GM23338 (cell line): ENCODE measurements around the gene GJC2. TPM values are rescaled to one million over a fixed set of nuclear protein-coding genes. Genes with fewer than 3 reads are reported as not detected.

Source experiments
- ATAC-seq: fragments of 200-7000 bp; cut with Tn5 transposase; 3 replicates; pipeline ENCODE4 v1.9.1; 2020
- DNase-seq: peaks from one replicate; pipeline ENCODE4 v3.0.0-alpha.2; 2015; ENCODE audit warnings: low spot score
- H2AFZ ChIP-seq: fragments of 200-600 bp; sonication (generic); 2 replicates; pipeline ENCODE4 v1.8.0; 2016; ENCODE audit warnings: antibody characterized with exemption, mild to moderate bottlenecking, moderate library complexity
- H3F3A ChIP-seq: fragments of 200-600 bp; sonication (generic); replicated peaks from 2 replicates; pipeline ENCODE4 v1.8.0; 2017; ENCODE audit warnings: antibody characterized with exemption, mixed run types, low read depth
- H3K27ac ChIP-seq: fragments of 200-600 bp; sonication (generic); 2 replicates; pipeline ENCODE4 v1.6.1; 2016; ENCODE audit warnings: low read depth
- H3K27me3 ChIP-seq: fragments of 200-600 bp; sonication (generic); 2 replicates; pipeline ENCODE4 v1.8.0; 2016; ENCODE audit warnings: mild to moderate bottlenecking, mixed run types, moderate library complexity; ENCODE audit not compliant: insufficient read depth
- H3K36me3 ChIP-seq: fragments of 200-600 bp; sonication (generic); 2 replicates; pipeline ENCODE4 v1.8.0; 2016; ENCODE audit warnings: mild to moderate bottlenecking; ENCODE audit not compliant: insufficient read depth
- H3K4me1 ChIP-seq: fragments of 200-600 bp; sonication (generic); 2 replicates; pipeline ENCODE4 v1.8.0; 2016; ENCODE audit warnings: mild to moderate bottlenecking, moderate library complexity; ENCODE audit not compliant: insufficient read depth
- H3K4me2 ChIP-seq: fragments of 200-600 bp; sonication (generic); 2 replicates; pipeline ENCODE4 v1.7.1; 2017; ENCODE audit warnings: mixed run types
- H3K4me3 ChIP-seq: fragments of 200-600 bp; sonication (generic); 2 replicates; pipeline ENCODE4 v1.6.1; 2016; ENCODE audit warnings: mixed run types
- H3K79me2 ChIP-seq: fragments of 200-600 bp; sonication (generic); replicated peaks from 2 replicates; pipeline ENCODE4 v1.8.0; 2017; ENCODE audit warnings: mild to moderate bottlenecking; ENCODE audit not compliant: insufficient read depth
- H3K9me2 ChIP-seq: fragments of 200-600 bp; sonication (generic); 2 replicates; pipeline ENCODE4 v1.8.0; 2017; ENCODE audit not compliant: insufficient read depth
- H4K20me1 ChIP-seq: fragments of 200-600 bp; sonication (generic); replicated peaks from 2 replicates; pipeline ENCODE4 v1.8.0; 2017; ENCODE audit warnings: mild to moderate bottlenecking; ENCODE audit not compliant: insufficient read depth
- H3K27ac Mint-ChIP-seq: 2 replicates; pipeline ENCODE4 v1.8.0; 2020; ENCODE audit warnings: inconsistent platforms, mild to moderate bottlenecking, moderate library complexity, mixed read lengths
- H3K27me3 Mint-ChIP-seq: 3 replicates; pipeline ENCODE4 v1.8.0; 2022; ENCODE audit warnings: low read depth, mild to moderate bottlenecking, moderate library complexity, mixed read lengths, inconsistent platforms; ENCODE audit not compliant: insufficient read depth, poor library complexity
- H3K36me3 Mint-ChIP-seq: 3 replicates; pipeline ENCODE4 v1.8.0; 2021; ENCODE audit warnings: low read depth, mild to moderate bottlenecking, inconsistent platforms, moderate library complexity, mixed read lengths
- H3K4me1 Mint-ChIP-seq: 3 replicates; pipeline ENCODE4 v1.8.0; 2020; ENCODE audit warnings: mild to moderate bottlenecking, inconsistent platforms, mixed read lengths
- H3K4me3 Mint-ChIP-seq: 3 replicates; pipeline ENCODE4 v1.8.0; 2021; ENCODE audit warnings: moderate library complexity, mild to moderate bottlenecking, inconsistent platforms, mixed read lengths
- H3K9me3 Mint-ChIP-seq: 3 replicates; pipeline ENCODE4 v1.8.0; 2020; ENCODE audit warnings: moderate library complexity, mild to moderate bottlenecking, inconsistent platforms, mixed read lengths
- JUNB ChIP-seq: IDR thresholded peaks from one replicate; pipeline ENCODE4 v1.6.1; 2016; ENCODE audit warnings: antibody characterized with exemption; ENCODE audit not compliant: unreplicated experiment
- STAT1 ChIP-seq: IDR thresholded peaks from one replicate; pipeline ENCODE4 v1.6.1; 2016; ENCODE audit warnings: antibody characterized with exemption; ENCODE audit not compliant: unreplicated experiment
- ZNF114 ChIP-seq: fragments of 250-450 bp; sonication (Bioruptor Pico); IDR thresholded peaks from 2 replicates; pipeline ENCODE4 v1.5.0; 2020; ENCODE audit warnings: mild to moderate bottlenecking, moderate library complexity
- polyA plus RNA-seq: library from polyadenylated mRNA; unstranded; fragments of >200 nt; fragmentation: Nextera tagmentation; extraction: Ambion mirVana; gene quantifications from 2 replicates; pipeline ENCODE4 v1.2.1, GENCODE V29; 2016
- total RNA-seq: library from RNA; depleted of rRNA; stranded (reverse); fragments of >200 nt; shearing (Covaris generic); gene quantifications from 2 replicates; pipeline ENCODE4 v1.2.3, GENCODE V29; 2014
- TF ChIP-seq, protein P1 (sequence below): fragments of 250-450 bp; sonication (Bioruptor Pico); IDR thresholded peaks from 2 replicates; pipeline ENCODE4 v1.5.0; 2020; ENCODE audit warnings: mild to moderate bottlenecking, moderate library complexity
- TF ChIP-seq, protein P2 (sequence below), 2 experiments: fragments of 200-600 bp in 1 of 2; sonication (generic) in 1 of 2; conservative IDR thresholded peaks; 2 replicates each; pipeline versions ENCODE4 v1.5.1 to v1.6.1; 2016 to 2017; ENCODE audit warnings: antibody characterized with exemption in 2 of 2, low read depth in 2 of 2, mild to moderate bottlenecking in 2 of 2, moderate library complexity in 1 of 2
- TF ChIP-seq, protein P3 (sequence below): IDR thresholded peaks from one replicate; pipeline ENCODE4 v1.6.1; 2018; ENCODE audit warnings: antibody characterized with exemption; ENCODE audit not compliant: unreplicated experiment

GJC2 gene
- total and polyA plus RNA-seq, 2 experiments from 2014 or later: 0.15 to 1.2 TPM

DNA sequence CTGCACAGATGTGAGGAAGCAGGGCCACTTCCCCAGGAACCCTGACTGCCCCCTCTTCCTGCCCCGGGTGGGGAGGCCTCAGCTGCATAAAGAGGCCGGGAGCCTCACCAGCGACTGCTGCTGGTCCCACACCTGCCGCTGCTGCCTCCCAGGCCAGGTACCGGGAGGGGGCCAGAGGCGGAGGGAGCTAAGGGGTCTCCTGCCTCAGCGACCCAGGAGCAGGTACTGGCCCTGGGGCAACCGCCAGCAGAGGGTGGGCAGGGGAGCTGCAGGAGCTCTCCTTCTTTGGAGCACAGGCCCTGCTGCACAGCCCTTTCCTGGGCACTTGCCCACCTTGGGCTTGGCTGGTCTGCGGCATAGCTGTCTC, 6.8 kb downstream of the GJC2 start:
- H3K4me3 Mint-ChIP-seq: no peak overlapping the region
- no peak overlapping the region for H2AFZ ChIP-seq
- H3K27ac ChIP-seq: no peak overlapping the region
- ATAC-seq (no peak), DNase-seq (no peak)
- H3K4me1 Mint-ChIP-seq: no peaks in the 10 kb centered on the region
- no peak overlapping the region for H3K4me3 ChIP-seq
- H3K79me2 ChIP-seq: no peaks in the 10 kb centered on the region
- H3K27ac Mint-ChIP-seq: no peak overlapping the region
- no peaks in the 10 kb centered on the region for H3K9me3 Mint-ChIP-seq
- no peaks in the 10 kb centered on the region for H3K4me1 ChIP-seq
- no peaks in the 10 kb centered on the region for H3K36me3 ChIP-seq
- no peaks in the 10 kb centered on the region for H3K36me3 Mint-ChIP-seq
- H3F3A ChIP-seq: no peaks in the 10 kb centered on the region
- H3K27me3 ChIP-seq: peaks cover 28% of the 10 kb centered on the region
- no peak for TF ChIP-seq JUNB
- no peak for TF ChIP-seq STAT1
- TF ChIP-seq ZNF114 (CRISPR knock-in tag): no peak
- TF ChIP-seq, protein P1, sequence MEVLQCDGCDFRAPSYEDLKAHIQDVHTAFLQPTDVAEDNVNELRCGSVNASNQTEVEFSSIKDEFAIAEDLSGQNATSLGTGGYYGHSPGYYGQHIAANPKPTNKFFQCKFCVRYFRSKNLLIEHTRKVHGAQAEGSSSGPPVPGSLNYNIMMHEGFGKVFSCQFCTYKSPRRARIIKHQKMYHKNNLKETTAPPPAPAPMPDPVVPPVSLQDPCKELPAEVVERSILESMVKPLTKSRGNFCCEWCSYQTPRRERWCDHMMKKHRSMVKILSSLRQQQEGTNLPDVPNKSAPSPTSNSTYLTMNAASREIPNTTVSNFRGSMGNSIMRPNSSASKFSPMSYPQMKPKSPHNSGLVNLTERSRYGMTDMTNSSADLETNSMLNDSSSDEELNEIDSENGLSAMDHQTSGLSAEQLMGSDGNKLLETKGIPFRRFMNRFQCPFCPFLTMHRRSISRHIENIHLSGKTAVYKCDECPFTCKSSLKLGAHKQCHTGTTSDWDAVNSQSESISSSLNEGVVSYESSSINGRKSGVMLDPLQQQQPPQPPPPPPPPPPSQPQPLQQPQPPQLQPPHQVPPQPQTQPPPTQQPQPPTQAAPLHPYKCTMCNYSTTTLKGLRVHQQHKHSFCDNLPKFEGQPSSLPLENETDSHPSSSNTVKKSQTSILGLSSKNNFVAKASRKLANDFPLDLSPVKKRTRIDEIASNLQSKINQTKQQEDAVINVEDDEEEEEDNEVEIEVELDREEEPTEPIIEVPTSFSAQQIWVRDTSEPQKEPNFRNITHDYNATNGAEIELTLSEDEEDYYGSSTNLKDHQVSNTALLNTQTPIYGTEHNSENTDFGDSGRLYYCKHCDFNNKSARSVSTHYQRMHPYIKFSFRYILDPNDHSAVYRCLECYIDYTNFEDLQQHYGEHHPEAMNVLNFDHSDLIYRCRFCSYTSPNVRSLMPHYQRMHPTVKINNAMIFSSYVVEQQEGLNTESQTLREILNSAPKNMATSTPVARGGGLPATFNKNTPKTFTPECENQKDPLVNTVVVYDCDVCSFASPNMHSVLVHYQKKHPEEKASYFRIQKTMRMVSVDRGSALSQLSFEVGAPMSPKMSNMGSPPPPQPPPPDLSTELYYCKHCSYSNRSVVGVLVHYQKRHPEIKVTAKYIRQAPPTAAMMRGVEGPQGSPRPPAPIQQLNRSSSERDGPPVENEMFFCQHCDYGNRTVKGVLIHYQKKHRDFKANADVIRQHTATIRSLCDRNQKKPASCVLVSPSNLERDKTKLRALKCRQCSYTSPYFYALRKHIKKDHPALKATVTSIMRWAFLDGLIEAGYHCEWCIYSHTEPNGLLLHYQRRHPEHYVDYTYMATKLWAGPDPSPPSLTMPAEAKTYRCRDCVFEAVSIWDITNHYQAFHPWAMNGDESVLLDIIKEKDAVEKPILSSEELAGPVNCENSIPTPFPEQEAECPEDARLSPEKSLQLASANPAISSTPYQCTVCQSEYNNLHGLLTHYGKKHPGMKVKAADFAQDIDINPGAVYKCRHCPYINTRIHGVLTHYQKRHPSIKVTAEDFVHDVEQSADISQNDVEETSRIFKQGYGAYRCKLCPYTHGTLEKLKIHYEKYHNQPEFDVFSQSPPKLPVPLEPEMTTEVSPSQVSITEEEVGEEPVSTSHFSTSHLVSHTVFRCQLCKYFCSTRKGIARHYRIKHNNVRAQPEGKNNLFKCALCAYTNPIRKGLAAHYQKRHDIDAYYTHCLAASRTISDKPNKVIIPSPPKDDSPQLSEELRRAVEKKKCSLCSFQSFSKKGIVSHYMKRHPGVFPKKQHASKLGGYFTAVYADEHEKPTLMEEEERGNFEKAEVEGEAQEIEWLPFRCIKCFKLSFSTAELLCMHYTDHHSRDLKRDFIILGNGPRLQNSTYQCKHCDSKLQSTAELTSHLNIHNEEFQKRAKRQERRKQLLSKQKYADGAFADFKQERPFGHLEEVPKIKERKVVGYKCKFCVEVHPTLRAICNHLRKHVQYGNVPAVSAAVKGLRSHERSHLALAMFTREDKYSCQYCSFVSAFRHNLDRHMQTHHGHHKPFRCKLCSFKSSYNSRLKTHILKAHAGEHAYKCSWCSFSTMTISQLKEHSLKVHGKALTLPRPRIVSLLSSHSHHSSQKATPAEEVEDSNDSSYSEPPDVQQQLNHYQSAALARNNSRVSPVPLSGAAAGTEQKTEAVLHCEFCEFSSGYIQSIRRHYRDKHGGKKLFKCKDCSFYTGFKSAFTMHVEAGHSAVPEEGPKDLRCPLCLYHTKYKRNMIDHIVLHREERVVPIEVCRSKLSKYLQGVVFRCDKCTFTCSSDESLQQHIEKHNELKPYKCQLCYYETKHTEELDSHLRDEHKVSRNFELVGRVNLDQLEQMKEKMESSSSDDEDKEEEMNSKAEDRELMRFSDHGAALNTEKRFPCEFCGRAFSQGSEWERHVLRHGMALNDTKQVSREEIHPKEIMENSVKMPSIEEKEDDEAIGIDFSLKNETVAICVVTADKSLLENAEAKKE (CRISPR knock-in tag): no peak
- TF ChIP-seq, protein P2, sequence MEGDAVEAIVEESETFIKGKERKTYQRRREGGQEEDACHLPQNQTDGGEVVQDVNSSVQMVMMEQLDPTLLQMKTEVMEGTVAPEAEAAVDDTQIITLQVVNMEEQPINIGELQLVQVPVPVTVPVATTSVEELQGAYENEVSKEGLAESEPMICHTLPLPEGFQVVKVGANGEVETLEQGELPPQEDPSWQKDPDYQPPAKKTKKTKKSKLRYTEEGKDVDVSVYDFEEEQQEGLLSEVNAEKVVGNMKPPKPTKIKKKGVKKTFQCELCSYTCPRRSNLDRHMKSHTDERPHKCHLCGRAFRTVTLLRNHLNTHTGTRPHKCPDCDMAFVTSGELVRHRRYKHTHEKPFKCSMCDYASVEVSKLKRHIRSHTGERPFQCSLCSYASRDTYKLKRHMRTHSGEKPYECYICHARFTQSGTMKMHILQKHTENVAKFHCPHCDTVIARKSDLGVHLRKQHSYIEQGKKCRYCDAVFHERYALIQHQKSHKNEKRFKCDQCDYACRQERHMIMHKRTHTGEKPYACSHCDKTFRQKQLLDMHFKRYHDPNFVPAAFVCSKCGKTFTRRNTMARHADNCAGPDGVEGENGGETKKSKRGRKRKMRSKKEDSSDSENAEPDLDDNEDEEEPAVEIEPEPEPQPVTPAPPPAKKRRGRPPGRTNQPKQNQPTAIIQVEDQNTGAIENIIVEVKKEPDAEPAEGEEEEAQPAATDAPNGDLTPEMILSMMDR (conservative IDR thresholded peaks at IDR 0.05; ENCODE audit: low read depth in 2 of 2): no peak
- TF ChIP-seq, protein P3, sequence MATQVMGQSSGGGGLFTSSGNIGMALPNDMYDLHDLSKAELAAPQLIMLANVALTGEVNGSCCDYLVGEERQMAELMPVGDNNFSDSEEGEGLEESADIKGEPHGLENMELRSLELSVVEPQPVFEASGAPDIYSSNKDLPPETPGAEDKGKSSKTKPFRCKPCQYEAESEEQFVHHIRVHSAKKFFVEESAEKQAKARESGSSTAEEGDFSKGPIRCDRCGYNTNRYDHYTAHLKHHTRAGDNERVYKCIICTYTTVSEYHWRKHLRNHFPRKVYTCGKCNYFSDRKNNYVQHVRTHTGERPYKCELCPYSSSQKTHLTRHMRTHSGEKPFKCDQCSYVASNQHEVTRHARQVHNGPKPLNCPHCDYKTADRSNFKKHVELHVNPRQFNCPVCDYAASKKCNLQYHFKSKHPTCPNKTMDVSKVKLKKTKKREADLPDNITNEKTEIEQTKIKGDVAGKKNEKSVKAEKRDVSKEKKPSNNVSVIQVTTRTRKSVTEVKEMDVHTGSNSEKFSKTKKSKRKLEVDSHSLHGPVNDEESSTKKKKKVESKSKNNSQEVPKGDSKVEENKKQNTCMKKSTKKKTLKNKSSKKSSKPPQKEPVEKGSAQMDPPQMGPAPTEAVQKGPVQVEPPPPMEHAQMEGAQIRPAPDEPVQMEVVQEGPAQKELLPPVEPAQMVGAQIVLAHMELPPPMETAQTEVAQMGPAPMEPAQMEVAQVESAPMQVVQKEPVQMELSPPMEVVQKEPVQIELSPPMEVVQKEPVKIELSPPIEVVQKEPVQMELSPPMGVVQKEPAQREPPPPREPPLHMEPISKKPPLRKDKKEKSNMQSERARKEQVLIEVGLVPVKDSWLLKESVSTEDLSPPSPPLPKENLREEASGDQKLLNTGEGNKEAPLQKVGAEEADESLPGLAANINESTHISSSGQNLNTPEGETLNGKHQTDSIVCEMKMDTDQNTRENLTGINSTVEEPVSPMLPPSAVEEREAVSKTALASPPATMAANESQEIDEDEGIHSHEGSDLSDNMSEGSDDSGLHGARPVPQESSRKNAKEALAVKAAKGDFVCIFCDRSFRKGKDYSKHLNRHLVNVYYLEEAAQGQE: no peak
- H3K9me2 ChIP-seq: no peaks in the 10 kb centered on the region
- H3K27me3 Mint-ChIP-seq: peaks cover 28% of the 10 kb centered on the region
- H4K20me1 ChIP-seq: no peaks in the 10 kb centered on the region
- no peak overlapping the region for H3K4me2 ChIP-seq
